HepG2 (cell line): ENCODE data around the gene GNB1. TPM values are rescaled to one million over a fixed set of nuclear protein-coding genes. Genes with fewer than 3 reads are reported as not detected.
A peak's percentile ranks its signal among the peaks of the same experiment; 100 is the strongest.

Experiments
- ATAC-seq: fragments of 200-7000 bp; cut with Tn5 transposase; 3 replicates; pipeline ENCODE4 v1.9.1; 2020; ENCODE audit warnings: mild to moderate bottlenecking, moderate library complexity
- BruUV-seq: library from RNA; stranded (reverse); fragments of 400-500 nt; replicated peaks from 2 replicates; lab custom pipeline; 2021; lab: Mats Ljungman, UMichigan
- CTCF ChIA-PET: fragments of 300-600 bp; formaldehyde crosslinking; extraction: SDS; loops from one replicate; lab custom pipeline; 2021; ENCODE audit warnings: low total read pairs, inconsistent platforms, low intra/inter-chr PET ratio; lab: Yijun Ruan, JAX
- POLR2A ChIA-PET: fragments of 350-600 bp; sonication (Branson Sonifier 250); formaldehyde crosslinking; loops from one replicate; lab custom pipeline; 2020; ENCODE audit warnings: antibody characterized with exemption, inconsistent platforms; lab: Yijun Ruan, JAX
- DNase-seq: peaks from one replicate; pipeline ENCODE4 v3.0.0-alpha.2; 2015; ENCODE audit warnings: low spot score
- FAIRE-seq: peaks from 3 replicates; lab custom pipeline; 2011; peaks lifted over from hg19 to GRCh38; lab: Jason Lieb, UNC
- H2AFZ ChIP-seq: one replicate; pipeline ENCODE4 v1.6.1; 2011; ENCODE audit warnings: low read length, inconsistent platforms
- H3K27ac ChIP-seq: fragments of 300-600 bp; 3 replicates; pipeline ENCODE4 v1.8.0; 2011; ENCODE audit warnings: mixed run types, mild to moderate bottlenecking, mixed read lengths, low read length, inconsistent platforms; ENCODE audit not compliant: insufficient read depth; ENCODE audit errors: extremely low read length
- H3K27me3 ChIP-seq, 2 experiments: fragments of 200-600 bp in 1 of 2; 2 replicates in 1 of 2; 3 replicates in 1 of 2; pipeline versions ENCODE4 v1.6.0 to v1.8.0; 2011; ENCODE audit warnings: low read length in 2 of 2, mild to moderate bottlenecking in 2 of 2, moderate library complexity in 2 of 2, inconsistent platforms in 1 of 2; ENCODE audit not compliant: insufficient read depth in 2 of 2, control insufficient read depth in 1 of 2
- H3K36me3 ChIP-seq, 2 experiments: fragments of 200-600 bp in 1 of 2; replicated peaks in 1 of 2; 2 replicates in 1 of 2; 3 replicates in 1 of 2; pipeline versions ENCODE4 v1.5.1 to v1.8.0; 2011; ENCODE audit warnings: low read length in 2 of 2, inconsistent platforms in 1 of 2; ENCODE audit not compliant: insufficient read depth in 2 of 2, control insufficient read depth in 1 of 2
- H3K4me1 ChIP-seq: 2 replicates; pipeline ENCODE4 v1.5.1; 2012; ENCODE audit warnings: low read length, inconsistent platforms; ENCODE audit not compliant: insufficient read depth
- H3K4me2 ChIP-seq: 2 replicates; pipeline ENCODE4 v1.6.0; 2011; ENCODE audit warnings: low read depth, low read length, inconsistent platforms
- H3K4me3 ChIP-seq, 3 experiments: fragments of 200-600 bp in 1 of 3; sonication (generic), shearing (Covaris generic) in 1 of 3; replicated peaks in 1 of 3; 2 replicates each; pipeline ENCODE4 v1.5.1; 2011 to 2016; ENCODE audit warnings: low read length in 3 of 3, inconsistent platforms in 2 of 3, low read depth in 2 of 3, mild to moderate bottlenecking in 2 of 3, control low read depth in 1 of 3, mixed read lengths in 1 of 3; ENCODE audit not compliant: insufficient read depth in 1 of 3
- H3K79me2 ChIP-seq: one replicate; pipeline ENCODE4 v1.6.1; 2011; ENCODE audit warnings: low read length, inconsistent platforms; ENCODE audit not compliant: insufficient read depth
- H3K9ac ChIP-seq: 2 replicates; pipeline ENCODE4 v1.6.0; 2011; ENCODE audit warnings: mild to moderate bottlenecking, low read depth, low read length, inconsistent platforms; ENCODE audit not compliant: insufficient read depth
- H3K9me3 ChIP-seq: 2 replicates; pipeline ENCODE4 v1.5.1; 2012; ENCODE audit warnings: mild to moderate bottlenecking, low read length
- H4K20me1 ChIP-seq: 2 replicates; pipeline ENCODE4 v1.6.0; 2011; ENCODE audit warnings: inconsistent platforms, mild to moderate bottlenecking, low read length, moderate library complexity; ENCODE audit not compliant: insufficient read depth
- HNF4G ChIP-seq, 2 experiments: sonication (generic) in 1 of 2; formaldehyde crosslinking in 1 of 2; IDR thresholded peaks; 2 replicates each; pipeline versions ENCODE4 v1.4.0 to v1.6.1; 2011 to 2020; ENCODE audit warnings: borderline replicate concordance in 2 of 2, low read depth in 2 of 2, mild to moderate bottlenecking in 2 of 2, low read length in 1 of 2, missing genetic modification reagents in 1 of 2, moderate library complexity in 1 of 2
- HNRNPH1 ChIP-seq: fragments of 200-400 bp; formaldehyde crosslinking; optimal IDR thresholded peaks from 2 replicates; pipeline ENCODE3; 2017; ENCODE audit warnings: mild to moderate bottlenecking, low read depth, low read length
- KLF16 ChIP-seq, 2 experiments: sonication (generic) in 1 of 2; formaldehyde crosslinking in 1 of 2; IDR thresholded peaks; 2 replicates each; pipeline versions ENCODE4 v1.6.1 to v1.8.0; 2016 to 2023; ENCODE audit warnings: missing genetic modification reagents in 2 of 2, missing compliant biosample characterization in 1 of 2
- LRRFIP1 ChIP-seq: sonication (generic); formaldehyde crosslinking; conservative IDR thresholded peaks from 2 replicates; pipeline ENCODE4 v1.4.0; 2020; ENCODE audit warnings: missing genetic modification reagents
- MAFK ChIP-seq, 2 experiments: IDR thresholded peaks in 1 of 2; conservative IDR thresholded peaks in 1 of 2; 2 replicates each; pipeline ENCODE4 v1.6.1; 2011; ENCODE audit warnings: improper control_type of control experiment in 2 of 2, low read length in 2 of 2
- MIER2 ChIP-seq: IDR thresholded peaks from 2 replicates; pipeline ENCODE4 v1.6.1; 2016; ENCODE audit warnings: missing biosample characterization, missing genetic modification reagents
- ZNF230 ChIP-seq: sonication (generic); formaldehyde crosslinking; IDR thresholded peaks from 2 replicates; pipeline ENCODE4 v1.4.0; 2020; ENCODE audit warnings: mild to moderate bottlenecking, missing genetic modification reagents
- ZNF276 ChIP-seq: sonication (generic); formaldehyde crosslinking; IDR thresholded peaks from 2 replicates; pipeline ENCODE4 v1.4.0; 2020; ENCODE audit warnings: mild to moderate bottlenecking, low read depth, missing genetic modification reagents
- ZNF331 ChIP-seq: sonication (generic); formaldehyde crosslinking; IDR thresholded peaks from 2 replicates; pipeline ENCODE4 v1.4.0; 2020; ENCODE audit warnings: missing genetic modification reagents
- ZNF484 ChIP-seq: sonication (generic); formaldehyde crosslinking; IDR thresholded peaks from 2 replicates; pipeline ENCODE4 v1.5.1; 2020; ENCODE audit warnings: mild to moderate bottlenecking, low read depth, missing genetic modification reagents, borderline replicate concordance
- WGBS: methylation state at CpG from one replicate; pipeline ENCODE4 v1.1.6; 2017; ENCODE audit warnings: low lambda C conversion rate; 5-methylcytosine and 5-hydroxymethylcytosine counted together
- in situ Hi-C: cut with HindIII; loops from 2 replicates; pipeline ENCODE4 v1.10.0; 2017; ENCODE audit warnings: low pct_unique_long_range_greater_than_20kb; ENCODE audit not compliant: extremely low pct_ligation_motif_present
- intact Hi-C: fragments of 100-400 bp; cut with micrococcal nuclease; formaldehyde crosslinking; loops from one replicate; pipeline ENCODE4 v1.10.0; 2022; ENCODE audit not compliant: unreplicated experiment
- polyA plus RNA-seq, 8 experiments: library from polyadenylated mRNA; depleted of rRNA in 3 of 8; stranded (reverse) in 7 of 8; unstranded in 1 of 8; fragments of >200 nt; fragmentation: Illumina TruSeq in 4 of 8; extraction: Trizol in 4 of 8; gene quantifications; 2 replicates each; pipeline versions ENCODE4 v1.2.1 to v1.2.3, GENCODE V29; 2011 to 2016; ENCODE audit warnings: low read depth in 4 of 8, missing spikeins in 1 of 8, mixed read lengths in 1 of 8; ENCODE audit not compliant: insufficient read depth in 1 of 8
- total RNA-seq, 5 experiments: library from RNA; depleted of rRNA; stranded (reverse); fragments of >200 nt; fragmentation: Illumina TruSeq; extraction: Trizol; gene quantifications; 2 replicates each; pipeline ENCODE4 v1.2.3, GENCODE V29; 2016; ENCODE audit warnings: low read depth in 1 of 5

GNB1 gene
- total and polyA plus RNA-seq, 2 of the 13 experiments (the other 11 are each of a cell fraction or from before 2014, with no cell fraction given), result 66.2 to 327 TPM

GRCh38 chr1:1777950-1778662 is 112.8 kb downstream of the GNB1 start, which contains the start of gene NADK:
TSS of gene NADK (minus strand) at chr1:1778470. CDS start at chr1:1765406, 13,064 bp downstream.
- Histone ChIP-seq H4K20me1 (peaks cover 7% of the 10 kb centered on the region), H3K27ac (peak within 1 kb of the TSS; percentile 90), H3K4me2 (peak within 1 kb of the TSS; percentile 93), H2AFZ (no peak within 1 kb of the TSS), H3K79me2 (peaks cover 42% of the 10 kb centered on the region), H3K4me3 (peak within 1 kb of the TSS; percentile 71 to 95 (median 92)), H3K9ac (peak within 1 kb of the TSS; percentile 96), H3K4me1 (peaks cover 71% of the 10 kb centered on the region), H3K27me3 (no peaks in the 10 kb centered on the region), H3K9me3 (no peaks in the 10 kb centered on the region), H3K36me3 (no peaks in the 10 kb centered on the region; a peak in 1 of 5 replicates)
- BruUV-seq, result no TSS peak
- intact Hi-C loops (loop anchor here (5.0 kb wide), 1 partner anchor 129 kb away; no protein-coding TSS in a partner anchor), in situ Hi-C loops (no loop called here)
- ATAC-seq, result peak; percentile 9
- 0% methylated on average over 2 of the region's 99 CpGs for WGBS
- DNase-seq, result no peak
- ChIA-PET POLR2A (interaction anchor here (1.5 to 2.5 kb wide), 4 partner anchors 9 to 141 kb away, joined by 3 to 22 read pairs (median 14); no protein-coding TSS in a partner anchor), CTCF (no interaction called here)
- no peak for FAIRE-seq
- TF ChIP-seq ZNF331 (CRISPR knock-in tag) (no peak), MIER2 (CRISPR knock-in tag) (no peak), HNRNPH1 (no peak), ZNF484 (CRISPR knock-in tag) (0 out of 2 replicates have a peak, but pooled peaks have one; percentile 62), ZNF230 (CRISPR knock-in tag) (no peak), HNF4G (IDR thresholded peaks at IDR 0.05; ENCODE audit: borderline replicate concordance, low read depth, low read length) (no peak), HNF4G (CRISPR knock-in tag; IDR thresholded peaks at IDR 0.05; ENCODE audit: borderline replicate concordance, low read depth) (0 out of 2 replicates have a peak, but pooled peaks have one; percentile 53), LRRFIP1 (CRISPR knock-in tag) (no peak), MAFK (conservative IDR thresholded peaks at IDR 0.05 in 1 of 2, IDR thresholded peaks at IDR 0.05 in 1 of 2; ENCODE audit: low read length in 2 of 2) (no peak), KLF16 (CRISPR knock-in tag; IDR thresholded peaks at IDR 0.05) (no peak), ZNF276 (CRISPR knock-in tag) (0 out of 2 replicates have a peak, but pooled peaks have one; percentile 14)
